Mesothelial cell of epicardium (in vitro differentiated cells): ENCODE results near the gene SEC14L6. TPM values are rescaled to one million over a fixed set of nuclear protein-coding genes. Genes with fewer than 3 reads are reported as not detected.
"Not testable (repeated sequence)": the region's sequence is repeated elsewhere in the genome, so short reads cannot be mapped to it uniquely, and the experiment has no call there.

Source experiments
- DNase-seq, 2 experiments: peaks; one replicate each; pipeline ENCODE4 v3.0.0; 2021; ENCODE audit warnings: low spot score in 2 of 2; ENCODE audit not compliant: unreplicated experiment in 2 of 2
- H3K27ac Mint-ChIP-seq: 2 replicates; pipeline ENCODE4 v1.8.0; 2021; ENCODE audit warnings: mixed read lengths
- H3K27me3 Mint-ChIP-seq: 2 replicates; pipeline ENCODE4 v1.8.0; 2021; ENCODE audit warnings: low read depth, mixed read lengths
- H3K36me3 Mint-ChIP-seq: 2 replicates; pipeline ENCODE4 v1.8.0; 2021; ENCODE audit warnings: mixed read lengths
- H3K4me1 Mint-ChIP-seq: 2 replicates; pipeline ENCODE4 v1.8.0; 2021; ENCODE audit warnings: mixed read lengths
- H3K4me3 Mint-ChIP-seq: 2 replicates; pipeline ENCODE4 v1.8.0; 2021; ENCODE audit warnings: mild to moderate bottlenecking, moderate library complexity, mixed read lengths
- H3K9me3 Mint-ChIP-seq: 2 replicates; pipeline ENCODE4 v1.8.0; 2021; ENCODE audit warnings: mixed read lengths
- CTCF ChIP-seq: fragments of 200-600 bp; sonication (generic); IDR thresholded peaks from one replicate; pipeline ENCODE4 v1.5.0; 2021; ENCODE audit warnings: antibody characterized with exemption; ENCODE audit not compliant: unreplicated experiment
- total RNA-seq: library from RNA; stranded (reverse); gene quantifications from 3 replicates; pipeline ENCODE4 v1.2.1, GENCODE V29; 2021

SEC14L6 gene
- total RNA-seq, 1 donor from 2014 or later: 2.1 TPM

GRCh38 chr22:30564761-30565119 lies 18.2 kb upstream of the SEC14L6 start:
- H3K4me3 Mint-ChIP-seq: no peak overlapping the region
- no peak for DNase-seq
- no peaks in the 10 kb centered on the region for H3K4me1 Mint-ChIP-seq
- H3K27me3 Mint-ChIP-seq: peaks cover 24% of the 10 kb centered on the region
- H3K9me3 Mint-ChIP-seq: peaks cover 4% of the 10 kb centered on the region
- TF ChIP-seq CTCF: no peak
- no peaks in the 10 kb centered on the region for H3K36me3 Mint-ChIP-seq
- H3K27ac Mint-ChIP-seq: no peak overlapping the region

GRCh38 chr22:30564045-30564760 lies 17.7 kb upstream of the SEC14L6 start:
- Mint-ChIP-seq H3K4me1 (no peaks in the 10 kb centered on the region), H3K27ac (no peak overlapping the region), H3K9me3 (peaks cover 4% of the 10 kb centered on the region), H3K4me3 (no peak overlapping the region), H3K27me3 (peaks cover 20% of the 10 kb centered on the region), H3K36me3 (no peaks in the 10 kb centered on the region)
- no peak for TF ChIP-seq CTCF
- no peak for DNase-seq

GRCh38 chr22:30562366-30562765 lies 15.8 kb upstream of the SEC14L6 start:
- no peak overlapping the region for H3K4me3 Mint-ChIP-seq
- H3K27ac Mint-ChIP-seq: no peak overlapping the region
- TF ChIP-seq CTCF: no peak
- H3K36me3 Mint-ChIP-seq: no peaks in the 10 kb centered on the region
- no peak for DNase-seq
- no peaks in the 10 kb centered on the region for H3K4me1 Mint-ChIP-seq
- no peaks in the 10 kb centered on the region for H3K9me3 Mint-ChIP-seq
- peaks cover 10% of the 10 kb centered on the region for H3K27me3 Mint-ChIP-seq

GRCh38 chr22:30561402-30562189 lies 15.1 kb upstream of the SEC14L6 start:
- Mint-ChIP-seq H3K27me3 (peaks cover 7% of the 10 kb centered on the region), H3K27ac (no peak overlapping the region), H3K4me3 (no peak overlapping the region), H3K4me1 (no peaks in the 10 kb centered on the region), H3K36me3 (no peaks in the 10 kb centered on the region), H3K9me3 (no peaks in the 10 kb centered on the region)
- DNase-seq: no peak
- TF ChIP-seq CTCF: no peak

GRCh38 chr22:30560643-30561202 lies 14.2 kb upstream of the SEC14L6 start:
- not testable (repeated sequence) for H3K9me3 Mint-ChIP-seq, H3K4me3 Mint-ChIP-seq, DNase-seq, H3K4me1 Mint-ChIP-seq, H3K27ac Mint-ChIP-seq, H3K27me3 Mint-ChIP-seq, H3K36me3 Mint-ChIP-seq

- Mint-ChIP-seq H3K27me3 (no peaks in the 10 kb centered on the region), H3K4me1 (no peaks in the 10 kb centered on the region), H3K36me3 (no peaks in the 10 kb centered on the region), H3K27ac (no peak overlapping the region), H3K4me3 (no peak overlapping the region), H3K9me3 (no peaks in the 10 kb centered on the region)
- no peak for TF ChIP-seq CTCF
- no peak for DNase-seq
Observed at GRCh38 chr22:30559889-30560288, 13.3 kb upstream of the SEC14L6 start.
